ENCODE measurements around the gene RDH5.

The RDH5 gene

DNA sequence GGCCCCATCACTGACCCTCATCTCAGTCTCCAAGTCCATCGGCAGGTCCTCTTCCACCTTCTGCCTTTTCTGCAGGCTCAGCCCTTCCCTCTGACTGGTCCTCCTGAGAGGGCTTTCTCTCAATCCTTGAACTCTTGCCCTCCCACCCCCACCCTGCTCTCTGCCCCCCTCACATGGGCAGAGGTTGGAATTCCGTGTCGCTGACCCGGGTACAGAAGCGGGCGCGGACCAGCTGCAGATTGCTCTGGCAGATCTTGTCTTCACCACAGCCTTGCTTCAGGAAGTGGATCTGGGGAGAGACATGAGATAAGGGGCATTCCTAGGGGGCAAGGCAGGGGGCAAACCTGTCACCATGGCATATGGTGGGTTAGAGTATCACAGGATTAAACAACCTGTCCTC is 24.8 kb upstream of the RDH5 start:
- no peak for DNase-seq (ENCODE audit: low read depth)
- no peak overlapping the region for H3K4me3 ChIP-seq (ENCODE audit: low read depth, low read length)
- TF ChIP-seq, protein P1, sequence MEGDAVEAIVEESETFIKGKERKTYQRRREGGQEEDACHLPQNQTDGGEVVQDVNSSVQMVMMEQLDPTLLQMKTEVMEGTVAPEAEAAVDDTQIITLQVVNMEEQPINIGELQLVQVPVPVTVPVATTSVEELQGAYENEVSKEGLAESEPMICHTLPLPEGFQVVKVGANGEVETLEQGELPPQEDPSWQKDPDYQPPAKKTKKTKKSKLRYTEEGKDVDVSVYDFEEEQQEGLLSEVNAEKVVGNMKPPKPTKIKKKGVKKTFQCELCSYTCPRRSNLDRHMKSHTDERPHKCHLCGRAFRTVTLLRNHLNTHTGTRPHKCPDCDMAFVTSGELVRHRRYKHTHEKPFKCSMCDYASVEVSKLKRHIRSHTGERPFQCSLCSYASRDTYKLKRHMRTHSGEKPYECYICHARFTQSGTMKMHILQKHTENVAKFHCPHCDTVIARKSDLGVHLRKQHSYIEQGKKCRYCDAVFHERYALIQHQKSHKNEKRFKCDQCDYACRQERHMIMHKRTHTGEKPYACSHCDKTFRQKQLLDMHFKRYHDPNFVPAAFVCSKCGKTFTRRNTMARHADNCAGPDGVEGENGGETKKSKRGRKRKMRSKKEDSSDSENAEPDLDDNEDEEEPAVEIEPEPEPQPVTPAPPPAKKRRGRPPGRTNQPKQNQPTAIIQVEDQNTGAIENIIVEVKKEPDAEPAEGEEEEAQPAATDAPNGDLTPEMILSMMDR (IDR thresholded peaks at IDR 0.05; ENCODE audit: control insufficient read depth, extremely low read depth, insufficient read depth), result no peak

DNA sequence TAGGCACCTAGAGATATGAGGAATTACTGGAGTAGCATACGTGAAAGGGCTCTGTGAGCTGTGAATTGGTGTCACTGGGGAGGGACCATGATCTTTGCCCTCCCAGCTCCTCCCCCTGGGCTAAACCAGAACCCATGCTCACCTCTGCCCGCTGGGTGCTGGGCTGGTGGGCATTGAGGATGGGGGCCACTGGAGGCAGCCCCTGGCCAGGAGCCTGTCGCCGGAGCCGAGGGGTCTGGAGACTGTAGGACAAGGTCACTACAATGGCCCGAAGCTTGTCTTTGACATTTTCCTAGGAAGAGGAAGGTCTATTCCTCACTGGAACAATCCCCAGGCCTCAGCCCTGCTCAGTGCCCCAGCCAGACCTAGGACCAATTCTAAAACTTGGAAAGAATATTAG is 24.1 kb upstream of the RDH5 start:
- TF ChIP-seq, protein P1 (IDR thresholded peaks at IDR 0.05; ENCODE audit: control insufficient read depth, extremely low read depth, insufficient read depth), result no peak
- H3K4me3 ChIP-seq (ENCODE audit: low read depth, low read length), result no peak overlapping the region
- DNase-seq (ENCODE audit: low read depth), result no peak

DNA sequence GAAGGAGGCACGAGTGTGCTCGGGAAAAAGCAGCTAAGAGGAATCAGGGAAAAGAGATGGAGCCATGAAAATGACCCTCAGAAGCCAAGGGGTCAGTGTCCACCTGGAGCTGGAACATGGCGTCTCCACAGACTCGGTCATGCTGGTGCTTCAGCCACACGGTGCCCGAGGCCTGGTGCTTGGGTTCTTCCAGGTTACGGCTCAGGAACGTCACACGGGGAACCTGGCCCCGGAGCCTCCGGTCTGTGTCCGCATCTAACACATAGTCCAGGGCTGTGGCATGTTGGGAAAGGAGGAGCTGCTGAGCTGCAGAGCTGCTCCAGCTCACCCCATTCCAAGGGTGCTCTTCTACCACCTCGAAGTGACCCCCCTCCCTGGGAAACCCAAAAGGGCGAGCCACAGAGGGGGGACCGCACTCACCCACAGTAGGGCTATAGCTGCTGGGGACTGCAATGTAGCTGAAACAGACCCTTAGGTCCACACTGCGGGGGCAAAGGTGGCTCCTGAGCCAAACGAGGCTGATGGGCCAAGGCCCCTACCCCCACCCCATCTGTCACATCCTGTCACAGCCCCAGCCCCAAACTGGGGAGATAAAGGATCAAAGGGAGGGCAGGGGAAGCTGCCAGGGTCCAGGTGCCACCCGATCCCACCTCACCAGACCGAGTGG is 23.3 kb upstream of the RDH5 start:
- TF ChIP-seq, protein P1 (IDR thresholded peaks at IDR 0.05; ENCODE audit: control insufficient read depth, extremely low read depth, insufficient read depth), result no peak

DNA sequence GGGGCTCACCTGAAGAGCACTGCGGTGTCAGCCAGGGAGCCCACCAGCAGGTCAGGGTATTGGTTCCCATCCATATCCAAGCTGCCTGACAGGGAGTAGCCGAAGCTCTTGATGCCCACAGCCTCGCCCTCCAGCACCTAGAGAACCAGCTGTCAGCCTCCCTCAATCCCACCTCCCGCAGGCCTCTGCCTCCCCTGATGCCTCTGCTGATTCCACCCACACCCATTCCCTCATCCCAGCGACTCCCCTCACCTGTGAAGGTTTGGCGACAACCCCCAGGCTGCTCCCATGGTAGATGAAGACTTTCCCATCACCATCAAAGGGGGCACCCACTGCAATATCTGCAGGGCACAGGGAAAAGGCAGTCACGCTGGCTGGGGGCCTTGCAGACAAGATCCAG is 22.5 kb upstream of the RDH5 start:
- TF ChIP-seq, protein P1 (IDR thresholded peaks at IDR 0.05; ENCODE audit: control insufficient read depth, extremely low read depth, insufficient read depth), result no peak
- no peak for DNase-seq (ENCODE audit: low read depth)
- no peak overlapping the region for H3K4me3 ChIP-seq (ENCODE audit: low read depth, low read length)

More for the DNA sequence above, 23.3 kb upstream of the RDH5 start:
- H3K4me3 ChIP-seq (ENCODE audit: low read depth, low read length), result no peak overlapping the region
- DNase-seq (ENCODE audit: low read depth), result no peak

DNA sequence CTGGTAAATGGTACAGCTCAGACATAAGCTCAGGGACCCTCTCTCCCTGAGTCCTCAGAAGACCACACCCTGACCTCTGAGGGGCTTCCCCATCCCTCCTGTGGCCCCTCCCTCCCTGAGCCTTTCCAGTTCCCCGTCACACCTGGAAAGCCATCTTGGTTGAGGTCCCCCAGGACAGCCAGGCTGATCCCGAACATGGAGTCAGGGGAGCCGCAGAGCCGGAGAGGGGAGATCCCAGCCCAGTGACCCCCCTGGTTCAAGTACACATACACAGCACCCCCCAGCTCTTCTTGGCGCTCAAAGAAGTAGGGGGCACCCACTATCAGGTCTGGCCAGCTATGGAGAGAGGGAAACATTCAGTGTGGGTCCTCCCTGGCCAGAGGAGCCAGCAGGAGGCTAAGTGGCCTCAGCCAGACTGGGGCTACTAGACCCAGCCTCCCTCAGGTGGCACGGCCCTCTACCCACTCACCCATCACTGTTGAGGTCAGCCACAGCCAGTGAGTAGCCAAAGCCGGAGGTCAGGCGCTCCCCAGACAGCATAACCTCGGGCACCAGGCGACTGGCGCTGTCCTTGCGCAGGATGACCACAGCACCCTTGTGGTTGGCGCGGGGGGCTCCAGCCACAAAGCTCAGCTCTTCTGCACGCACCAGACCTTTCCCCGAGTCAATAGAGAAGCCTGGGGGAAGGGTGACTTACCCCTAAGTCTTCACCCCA is 21.8 kb upstream of the RDH5 start:
- TF ChIP-seq, protein P1 (IDR thresholded peaks at IDR 0.05; ENCODE audit: control insufficient read depth, extremely low read depth, insufficient read depth), result no peak
- no peak overlapping the region for H3K4me3 ChIP-seq (ENCODE audit: low read depth, low read length)
- no peak for DNase-seq (ENCODE audit: low read depth)

GRCh38 chr12:55698965-55699364 is 21.2 kb upstream of the RDH5 start:
- TF ChIP-seq, protein P1 (IDR thresholded peaks at IDR 0.05; ENCODE audit: control insufficient read depth, extremely low read depth, insufficient read depth), result no peak
- no peak overlapping the region for H3K4me3 ChIP-seq (ENCODE audit: low read depth, low read length)
- no peak for DNase-seq (ENCODE audit: low read depth)

All from LNCaP clone FGC (cell line).